GM18858 (cell line): Measurements from ENCODE around the gene PRG3.
"Not testable (repeated sequence)": the region's sequence is repeated elsewhere in the genome, so short reads cannot be mapped to it uniquely, and the experiment has no call there.

Experiments
- ATAC-seq: cut with Tn5 transposase; IDR thresholded peaks from one replicate; pipeline ENCODE4 v1.9.1; 2021; ENCODE audit not compliant: unreplicated experiment

Gene PRG3

DNA sequence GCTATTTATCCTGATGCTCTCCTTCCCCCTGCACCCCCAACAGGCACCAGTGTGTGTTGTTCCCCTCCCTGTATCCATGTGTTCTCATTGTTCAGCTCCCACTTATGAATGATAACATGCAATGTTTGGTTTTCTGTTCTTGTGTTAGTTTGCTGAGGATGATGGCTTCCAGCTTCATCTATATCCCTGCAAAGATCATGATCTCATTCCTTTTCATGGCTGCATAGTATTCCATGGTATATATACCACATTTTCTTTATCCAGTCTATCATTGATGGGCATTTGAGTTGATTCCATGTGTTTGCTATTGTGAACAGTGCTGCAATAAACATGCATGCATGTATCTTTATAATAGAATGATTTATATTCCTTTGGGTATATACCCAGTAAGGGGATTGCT is 19.5 kb downstream of the PRG3 start:
- not testable (repeated sequence) for ATAC-seq

DNA sequence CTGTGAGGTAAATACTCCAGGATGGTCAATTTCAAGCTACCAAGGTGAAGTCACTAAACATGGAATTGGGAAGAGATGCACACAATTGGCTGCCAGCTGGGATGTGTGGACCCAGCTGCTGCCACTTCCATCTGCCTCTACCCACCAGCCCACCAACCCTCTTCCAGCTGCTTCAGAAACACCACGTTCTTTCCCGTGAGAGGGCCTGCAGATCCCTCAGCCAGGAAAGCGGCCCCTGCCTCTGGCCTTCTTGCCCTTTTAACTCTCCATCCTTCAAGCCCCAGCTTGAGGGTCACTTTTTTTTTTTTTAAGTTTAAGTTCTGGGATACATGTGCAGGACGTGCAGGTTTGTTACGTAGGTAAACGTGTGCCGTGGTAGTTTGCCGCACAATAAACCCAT is 20.0 kb downstream of the PRG3 start:
- no peak for ATAC-seq

DNA sequence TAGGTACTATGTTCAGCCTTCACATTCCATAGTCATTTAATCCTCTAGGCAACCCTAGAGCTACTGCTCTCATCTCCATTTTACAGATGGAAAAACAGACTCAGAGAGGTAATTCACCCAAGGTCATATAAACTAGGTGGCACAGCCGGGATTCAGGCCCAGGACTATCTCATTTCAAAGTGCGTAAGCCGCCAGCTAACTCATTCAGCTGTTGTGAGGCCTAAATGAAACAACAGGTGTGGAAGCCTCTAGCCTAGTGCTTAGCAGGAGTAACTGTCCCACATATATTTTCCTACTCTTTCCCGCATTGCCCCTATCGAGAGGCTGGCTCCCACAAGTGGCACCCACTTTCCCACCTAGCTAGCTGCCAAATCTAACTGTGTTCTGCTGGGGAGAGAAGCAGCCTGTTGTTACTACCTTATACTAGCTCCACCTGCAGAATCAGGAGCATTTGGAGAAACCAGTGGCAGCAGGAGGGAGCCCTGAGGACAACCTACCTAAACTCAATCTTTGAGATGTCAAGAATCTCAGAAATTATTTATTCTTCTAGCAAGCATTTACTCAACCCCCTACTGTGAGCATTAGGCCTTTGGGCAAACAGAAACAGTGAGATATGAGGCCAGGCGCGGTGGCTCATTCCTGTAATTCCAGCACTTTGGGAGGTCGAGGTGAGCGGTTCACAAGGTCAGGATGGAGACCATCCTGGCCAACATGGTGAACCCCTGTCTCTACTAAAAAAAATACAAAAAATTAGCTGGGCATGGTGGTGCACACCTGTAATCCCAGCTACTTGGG is 20.9 kb downstream of the PRG3 start:
- ATAC-seq = no peak

DNA sequence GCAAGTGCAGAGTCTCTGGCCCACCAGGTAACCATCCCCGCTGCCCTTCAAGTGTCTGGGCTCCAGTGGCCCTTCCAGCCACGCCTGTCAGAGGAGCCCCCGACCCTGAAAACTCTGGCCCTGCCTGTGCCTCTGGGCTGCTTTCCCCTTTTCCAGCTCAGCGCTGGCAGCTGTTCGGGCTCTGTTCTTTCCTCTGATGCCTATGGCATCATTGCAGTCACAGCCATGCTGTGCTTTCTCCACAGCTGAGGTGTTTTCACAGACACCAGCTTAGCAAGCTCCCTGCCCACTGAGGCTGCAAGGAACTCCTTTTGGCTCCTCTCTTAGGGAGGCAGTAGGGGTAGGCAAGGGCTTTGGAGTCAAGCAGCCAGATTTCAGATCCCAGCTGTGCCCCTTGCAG is 21.6 kb downstream of the PRG3 start:
- no peak for ATAC-seq

DNA sequence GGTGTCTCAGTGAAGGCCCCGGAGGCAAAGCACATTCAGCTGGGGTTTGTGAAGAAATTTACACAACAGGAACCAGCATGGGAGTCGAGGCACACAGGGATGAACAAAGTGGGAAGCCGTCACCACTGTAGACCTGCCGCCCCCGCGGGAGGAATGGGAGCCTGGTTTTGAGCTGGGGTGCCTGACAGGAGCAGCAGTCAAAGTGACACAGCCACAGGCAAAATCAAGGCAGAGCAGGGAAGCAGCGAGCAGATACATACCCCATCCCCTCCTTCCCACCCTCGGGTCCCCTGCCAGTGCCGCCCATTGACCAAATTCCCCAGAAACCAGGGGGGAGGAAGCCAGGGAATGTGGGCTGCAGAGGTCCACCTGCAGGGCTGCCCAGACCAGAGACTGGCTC is 22.0 kb downstream of the PRG3 start:
- ATAC-seq = no peak

DNA sequence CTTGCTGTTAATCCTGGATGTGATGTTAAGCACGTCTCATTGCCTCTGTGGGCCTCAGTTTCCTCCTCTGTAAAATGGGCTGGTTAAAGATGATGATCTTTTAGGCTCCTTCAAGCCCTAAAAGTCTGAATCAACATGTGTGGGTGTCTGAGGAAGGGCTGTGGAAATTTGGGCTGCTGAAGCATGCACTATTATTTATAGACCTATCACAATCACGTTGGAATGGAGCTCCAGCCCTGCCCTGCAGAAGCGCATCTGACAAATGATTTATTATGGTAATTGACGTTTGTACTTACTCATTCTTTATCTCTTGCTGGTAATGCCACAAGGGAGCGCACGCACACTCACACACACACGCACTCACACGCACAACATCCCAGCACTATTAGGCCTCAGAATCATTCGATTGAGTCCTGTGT is 22.4 kb downstream of the PRG3 start:
- no peak for ATAC-seq

DNA sequence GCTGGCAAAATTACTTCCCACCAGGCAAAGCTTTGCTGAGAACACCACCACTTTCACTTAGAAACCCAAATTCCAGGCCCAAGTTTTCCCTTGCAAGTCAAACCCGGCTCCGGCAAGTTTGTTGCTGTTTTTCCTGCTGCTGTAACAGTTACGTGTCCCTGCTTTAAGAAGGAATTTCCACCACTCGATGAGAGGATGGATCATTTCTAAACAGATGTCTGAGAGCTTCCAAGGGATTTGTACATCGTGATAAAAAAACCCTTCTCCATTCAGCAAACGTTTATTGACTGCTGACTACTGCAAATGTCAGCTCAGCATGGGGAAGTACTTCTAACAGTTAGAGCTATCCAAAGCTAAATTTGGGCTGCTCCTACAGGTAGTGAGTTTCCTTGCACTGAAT is 23.1 kb downstream of the PRG3 start:
- ATAC-seq = no peak

DNA sequence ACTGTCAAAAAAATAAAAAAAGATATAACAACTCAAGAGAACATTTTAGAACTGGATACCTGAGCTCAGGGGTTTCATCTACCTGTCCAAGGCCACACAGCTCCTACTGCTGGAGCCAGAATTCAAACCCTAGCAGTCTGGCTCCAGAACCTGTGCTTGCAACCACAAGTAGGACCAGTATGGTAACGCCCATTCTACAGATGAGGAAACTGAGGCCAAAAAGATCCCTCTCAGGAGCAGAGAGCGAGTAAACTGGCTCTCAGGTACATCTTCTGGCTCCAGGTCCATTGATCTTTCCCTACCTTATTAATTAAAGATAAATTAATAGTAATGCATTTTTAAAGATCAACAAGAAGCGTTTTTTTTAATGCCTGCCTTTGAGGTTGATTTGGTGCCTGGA is 23.6 kb downstream of the PRG3 start:
- ATAC-seq = no peak

DNA sequence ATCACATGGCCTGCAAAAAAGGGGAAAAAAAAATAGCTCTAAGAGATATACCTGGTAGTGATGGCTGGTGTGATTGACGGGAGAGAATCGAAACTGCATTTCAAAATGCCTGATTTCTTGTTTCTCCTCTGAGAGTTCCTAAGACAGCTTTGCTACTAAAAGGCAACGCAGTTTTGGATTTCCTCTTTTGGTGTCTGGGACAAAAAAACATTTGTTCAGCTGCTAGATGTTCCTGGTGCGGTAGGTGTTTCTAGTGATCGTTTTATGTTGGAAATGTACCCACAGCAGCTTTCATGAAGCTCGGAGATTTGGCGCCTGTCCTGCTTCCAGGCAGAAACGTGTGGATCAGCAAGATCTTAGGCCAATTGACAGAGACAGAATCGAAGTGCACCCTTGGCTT is 24.7 kb downstream of the PRG3 start:
- ATAC-seq = no peak

DNA sequence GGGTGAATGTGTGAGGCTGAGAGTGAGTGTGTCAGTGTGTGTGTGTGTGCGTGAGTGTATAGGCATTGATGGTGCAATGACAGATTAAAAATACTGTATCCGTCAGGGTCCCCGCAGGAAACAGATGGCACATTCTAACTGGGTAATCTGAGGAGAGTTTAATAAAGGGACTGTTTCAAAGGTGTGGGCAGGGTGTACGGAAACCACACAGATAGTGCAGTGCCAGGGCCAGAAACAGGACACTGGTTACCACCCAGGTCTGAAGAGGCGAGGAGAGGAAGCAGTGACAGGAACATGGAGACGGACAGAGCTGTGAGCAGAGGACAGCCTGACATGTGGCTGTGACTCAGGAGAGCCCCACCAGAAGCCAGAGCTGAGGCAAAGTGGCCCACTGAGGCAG is 26.3 kb downstream of the PRG3 start:
- ATAC-seq = no peak

DNA sequence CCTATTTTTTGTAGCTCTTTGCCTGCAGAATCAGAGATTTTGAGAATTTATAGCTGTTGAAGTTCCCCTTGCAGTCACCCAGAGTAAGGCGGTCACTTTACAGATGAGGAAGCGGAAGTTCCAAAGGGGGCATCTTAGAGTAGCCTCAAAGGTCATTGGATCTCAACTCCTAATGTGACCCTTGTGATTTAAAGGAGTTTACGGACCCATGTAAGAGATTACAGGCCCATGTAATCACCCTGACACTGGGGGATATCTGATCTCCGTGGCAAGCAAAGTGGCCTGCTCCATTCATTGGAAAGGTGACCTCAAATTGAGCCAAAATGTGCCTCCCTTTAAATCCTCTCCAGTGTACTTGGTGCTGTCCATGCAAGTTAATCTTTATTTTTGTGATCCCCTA is 27.1 kb downstream of the PRG3 start:
- no peak for ATAC-seq

DNA sequence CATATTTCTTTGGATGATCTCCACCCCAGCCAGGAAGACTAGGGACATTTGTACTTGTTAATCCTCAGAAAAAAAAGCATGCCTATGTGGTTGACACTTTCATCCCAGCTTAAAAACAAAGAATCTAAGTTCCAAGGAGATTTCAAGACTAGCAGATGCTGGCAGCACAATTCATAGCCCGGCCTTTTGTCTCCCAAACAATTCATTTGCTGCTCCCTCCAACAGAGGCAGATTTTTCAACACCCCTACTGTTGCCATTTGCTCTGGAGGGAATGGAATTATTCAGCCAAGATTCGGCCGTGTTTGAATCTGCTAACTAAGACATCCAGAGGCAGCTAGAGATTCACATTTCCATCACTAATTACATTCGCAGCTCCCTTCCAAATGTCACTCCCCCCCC is 27.5 kb downstream of the PRG3 start:
- no peak for ATAC-seq

DNA sequence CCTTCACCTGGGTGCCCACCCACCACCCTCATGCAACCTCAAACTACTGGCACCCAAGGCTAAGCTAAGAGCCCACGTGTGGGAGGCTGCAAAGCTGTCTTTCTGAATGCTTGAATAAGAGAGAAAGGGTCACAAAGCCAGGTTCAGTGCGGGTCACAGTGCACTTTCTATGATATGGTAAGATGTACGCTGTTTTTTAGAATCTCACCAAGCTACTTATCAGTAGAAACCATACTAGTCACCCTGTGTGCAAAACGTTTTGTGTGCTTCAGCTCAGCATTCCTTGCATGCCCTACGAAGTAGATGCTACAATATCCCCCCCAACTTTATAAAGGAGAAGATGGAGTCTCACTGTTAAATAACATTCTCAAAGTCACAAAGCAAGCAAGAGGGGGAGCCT is 27.9 kb downstream of the PRG3 start:
- no peak for ATAC-seq

DNA sequence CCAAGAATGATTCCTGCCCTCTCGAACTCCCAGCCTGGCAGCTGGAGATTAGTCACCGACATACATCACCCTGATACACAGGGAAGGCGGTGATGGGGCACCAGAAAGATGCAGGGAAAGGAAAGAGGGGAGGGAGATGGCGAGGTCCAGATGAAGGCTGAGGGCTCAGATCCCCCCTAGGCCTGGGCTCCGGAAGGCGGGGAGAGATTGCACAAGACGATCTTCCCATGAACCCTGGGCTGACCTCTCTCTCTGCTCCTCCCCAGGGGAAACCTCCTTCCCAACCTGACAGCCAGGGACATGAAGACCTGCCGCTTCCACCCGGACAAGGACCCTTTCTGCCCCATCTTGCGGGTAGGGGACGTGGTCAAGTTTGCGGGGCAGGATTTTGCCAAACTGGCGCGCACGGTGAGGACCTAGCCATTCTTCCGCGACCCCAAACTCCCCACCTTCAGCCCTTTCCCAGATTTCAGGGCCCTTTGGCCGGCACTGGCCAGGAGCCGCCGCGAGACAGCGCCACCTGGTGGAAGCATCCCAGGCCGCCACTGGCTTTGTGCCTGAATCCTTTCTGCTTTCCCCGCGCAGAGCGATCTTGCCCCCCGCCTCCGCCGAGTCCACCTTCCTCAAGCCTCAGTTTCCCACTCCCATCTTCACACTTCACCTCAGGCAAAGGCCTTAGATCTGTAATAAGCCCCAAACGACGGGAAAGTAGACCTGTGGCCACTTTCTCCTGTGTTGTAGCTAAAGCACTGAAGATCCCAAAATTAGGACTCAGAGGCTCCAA is 31.3 kb downstream of the PRG3 start:
- no peak for ATAC-seq

DNA sequence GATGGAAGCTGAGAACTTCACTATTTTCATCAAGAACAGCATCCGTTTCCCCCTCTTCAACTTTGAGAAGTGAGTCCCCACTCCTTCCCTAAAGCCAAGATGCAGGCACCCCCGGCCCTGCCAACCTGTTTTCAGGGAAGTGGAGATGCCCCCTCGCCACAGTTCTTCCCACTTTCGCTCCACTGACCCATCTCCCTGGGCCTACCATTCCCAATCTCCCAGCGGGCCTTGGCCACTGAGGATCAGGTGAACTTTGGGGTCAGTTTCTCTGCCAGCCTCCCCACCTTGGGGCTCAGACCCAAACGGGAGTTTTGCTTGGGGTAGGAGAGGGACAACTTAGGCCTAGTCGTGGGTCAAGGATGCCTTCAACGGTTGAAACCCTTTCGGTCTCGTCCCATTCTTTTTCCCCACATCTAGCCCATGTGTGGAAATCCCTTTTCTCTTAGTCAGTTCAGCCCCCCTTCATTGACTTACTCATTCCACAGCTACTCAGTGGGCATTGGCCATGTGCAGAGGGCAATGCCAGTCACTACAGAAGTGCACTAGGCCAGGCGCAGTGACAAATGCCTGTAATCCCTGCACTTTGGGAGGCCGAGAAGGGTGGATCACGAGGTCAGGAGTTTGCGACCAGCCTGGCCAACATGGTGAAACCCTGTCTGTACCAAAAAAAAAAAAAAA is 32.2 kb downstream of the PRG3 start:
- no peak for ATAC-seq

DNA sequence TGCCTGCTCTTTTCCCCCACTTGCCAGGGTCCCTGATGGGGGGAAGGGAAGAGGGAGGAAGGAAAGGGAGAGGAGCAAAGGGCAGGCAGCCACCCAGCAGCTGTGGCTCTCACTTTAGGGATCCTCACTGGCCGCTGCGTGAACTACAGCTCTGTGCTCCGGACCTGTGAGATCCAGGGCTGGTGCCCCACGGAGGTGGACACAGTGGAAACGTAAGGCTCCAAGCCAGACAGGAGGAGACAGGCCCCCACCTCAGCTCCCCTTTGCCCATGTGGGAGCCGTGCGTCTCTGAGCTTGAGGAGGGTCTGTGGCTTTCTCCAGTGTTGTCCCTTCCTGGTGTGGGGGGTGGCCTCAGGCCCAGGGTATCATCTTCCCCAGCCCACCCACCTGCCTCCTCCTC is 32.9 kb downstream of the PRG3 start:
- no peak for ATAC-seq

DNA sequence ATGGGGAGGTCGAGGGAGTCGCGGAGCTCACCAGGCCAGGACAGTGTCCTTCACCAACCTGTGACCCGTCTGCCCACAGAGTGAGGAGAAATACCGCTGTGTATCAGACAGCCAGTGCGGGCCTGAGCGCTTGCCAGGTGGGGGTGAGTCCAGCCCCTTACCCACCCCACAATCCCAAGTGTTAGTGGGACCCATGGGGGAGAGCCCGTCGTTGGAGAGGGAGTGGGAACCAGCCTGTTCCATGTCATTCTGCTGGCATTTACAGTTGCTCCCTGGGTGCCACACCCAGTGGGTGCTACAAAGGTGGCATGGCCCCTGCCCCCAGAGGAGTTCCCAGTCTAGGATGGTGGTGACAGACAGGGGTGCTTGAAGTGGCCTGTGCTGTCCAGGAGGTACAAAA is 33.6 kb downstream of the PRG3 start:
- no peak for ATAC-seq

DNA sequence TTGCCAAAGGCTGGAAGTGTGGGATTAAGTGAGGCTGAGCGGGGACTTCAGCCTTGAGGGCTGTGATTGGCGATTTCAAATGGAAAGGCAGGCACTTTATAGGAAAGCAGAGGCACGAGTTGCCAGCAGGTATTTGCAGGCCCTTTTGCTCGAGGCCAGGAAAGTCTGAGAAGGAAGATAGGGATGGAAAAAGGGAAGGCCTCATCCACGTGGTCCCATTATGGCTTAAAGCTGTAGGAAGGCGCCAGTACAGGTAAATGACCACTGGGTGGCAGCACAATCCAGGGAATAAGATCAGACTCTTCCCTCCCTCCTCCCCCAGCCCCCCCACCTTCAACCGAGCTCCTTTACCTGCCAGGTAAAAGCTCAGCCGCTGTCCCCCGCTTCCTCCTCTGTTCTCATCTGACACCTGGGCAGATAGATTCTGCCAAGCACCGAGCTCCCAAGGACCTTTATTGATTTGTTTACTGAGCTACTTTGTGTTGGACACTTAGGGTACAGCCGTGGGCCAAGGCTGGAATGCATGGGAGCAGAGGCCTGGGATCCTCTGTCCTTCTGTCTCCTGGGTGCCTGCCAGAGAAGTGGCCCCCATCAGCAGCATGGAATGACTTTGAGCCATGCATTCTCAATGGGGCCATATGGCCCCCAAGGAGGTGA is 35.3 kb downstream of the PRG3 start:
- ATAC-seq = peak; percentile 65

DNA sequence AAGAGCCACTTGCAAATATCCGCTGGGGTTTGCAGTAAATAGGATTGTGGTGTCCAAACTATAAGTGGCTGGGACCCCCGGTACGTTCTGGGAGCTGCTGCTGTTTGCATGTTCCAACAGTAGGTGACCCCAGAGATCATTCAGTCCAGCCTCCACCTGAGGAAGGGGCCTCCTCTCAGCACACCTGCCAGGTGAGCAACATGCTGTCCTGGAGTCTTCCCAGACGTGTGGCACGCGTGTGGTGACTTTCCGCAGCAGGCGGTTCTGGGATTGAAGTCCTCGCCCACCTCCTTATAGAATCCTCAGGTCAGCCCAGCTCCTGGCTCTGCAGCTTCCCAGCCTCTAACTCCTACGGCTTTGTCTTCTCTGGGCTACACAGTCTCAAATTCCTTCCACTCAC is 36.1 kb downstream of the PRG3 start:
- ATAC-seq = no peak

DNA sequence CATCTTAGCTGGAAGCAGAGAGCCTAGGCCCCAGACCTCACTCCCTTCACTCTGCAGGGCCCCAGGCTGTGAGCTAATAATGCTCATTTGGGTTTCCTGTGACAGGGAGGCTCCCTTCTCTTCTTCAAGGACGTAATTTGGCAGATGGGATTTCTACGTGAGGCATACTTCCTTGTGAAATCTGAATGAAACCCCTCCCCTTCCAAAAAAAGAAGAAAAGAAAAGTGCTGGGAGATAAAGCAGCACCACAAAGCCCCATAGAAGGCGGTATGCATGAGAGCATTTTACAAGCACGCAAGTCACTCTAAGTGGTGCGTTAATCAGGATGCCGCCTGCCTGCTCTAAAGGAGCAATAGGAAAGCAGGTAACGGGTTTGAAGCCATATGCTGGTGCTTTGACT is 37.1 kb downstream of the PRG3 start:
- no peak for ATAC-seq

DNA sequence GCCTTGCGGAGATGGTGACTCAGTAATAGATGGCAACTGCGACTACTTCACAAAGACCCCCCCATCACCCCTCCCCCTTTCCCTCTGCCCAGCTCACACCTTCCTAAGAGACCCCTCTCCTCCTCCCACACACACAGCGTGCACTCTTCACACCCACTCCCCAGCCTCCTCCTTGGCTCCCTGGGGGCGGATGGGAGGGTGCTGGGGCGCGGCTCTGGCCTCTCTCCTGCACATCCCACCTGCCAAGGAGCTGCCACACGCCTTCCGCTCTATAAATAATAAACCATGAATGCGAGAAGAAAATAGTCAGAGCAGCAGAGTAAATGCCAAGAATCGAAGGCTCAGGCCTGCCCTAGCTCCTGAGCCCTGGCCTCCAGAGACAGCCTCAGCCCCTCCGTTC is 38.2 kb downstream of the PRG3 start:
- no peak for ATAC-seq
